ENCODE results near the gene HES6.

DNA sequence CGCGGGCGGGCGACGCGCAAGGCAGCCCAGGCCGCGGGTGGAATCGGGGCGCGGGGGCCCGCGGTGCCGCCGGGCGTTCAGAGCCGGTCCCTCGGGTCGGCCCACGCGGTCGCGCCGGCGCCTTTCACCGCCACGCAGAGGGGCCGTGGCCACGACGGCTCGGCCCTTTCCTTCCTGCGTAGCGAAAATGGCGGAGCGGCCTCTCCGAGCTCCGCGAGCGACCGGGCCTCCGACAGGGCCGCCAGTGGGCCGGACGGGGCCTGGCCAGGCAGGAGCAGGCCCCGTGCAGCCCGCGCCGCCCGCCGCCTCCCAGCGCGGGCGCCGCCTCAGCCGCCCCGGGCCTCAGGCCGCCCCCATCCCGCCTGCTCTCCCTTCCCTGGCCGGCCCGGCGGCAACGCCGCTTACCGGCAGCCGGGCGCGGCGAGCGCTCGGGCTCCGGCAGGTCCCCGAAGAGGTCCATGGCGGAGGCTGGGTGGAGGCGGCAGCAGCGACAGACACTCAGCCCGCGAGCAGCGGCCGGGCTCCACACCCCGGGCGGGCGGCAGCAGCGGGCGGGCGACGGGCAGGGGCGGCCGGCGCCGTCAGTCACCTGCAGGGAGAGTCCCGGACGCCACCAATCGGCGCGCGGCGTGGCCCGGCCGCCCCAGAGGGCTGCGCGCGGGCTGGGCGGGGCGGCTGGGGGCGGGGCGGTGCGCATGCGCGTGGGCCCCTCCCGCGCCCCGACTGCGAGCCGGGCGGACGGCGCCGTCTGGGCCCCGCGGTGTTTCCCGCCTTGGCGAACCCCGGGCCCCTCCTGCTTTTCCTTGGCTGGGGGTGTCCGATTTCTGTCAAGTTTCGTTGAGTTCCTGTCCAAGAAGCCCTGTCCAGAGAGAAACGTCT, 36.5 kb downstream of the HES6 start, which contains the start of gene ILKAP:
- TF ChIP-seq CTCF (optimal IDR thresholded peaks at IDR 0.05 in 1 of 3, IDR thresholded peaks at IDR 0.05 in 1 of 3, conservative IDR thresholded peaks at IDR 0.05 in 1 of 3; ENCODE audit: extremely low read depth in 1 of 3, insufficient read depth in 2 of 3, low read length in 3 of 3) (no peak), EZH2 (IDR thresholded peaks at IDR 0.05; ENCODE audit: low read length) (no peak)

Measured in keratinocyte (primary cell).